H9 (cell line): ENCODE results near the gene COA1. TPM values are rescaled to one million over a fixed set of nuclear protein-coding genes. Genes with fewer than 3 reads are reported as not detected.

Source experiments
- DNase-seq: peaks from one replicate; pipeline ENCODE4 v3.0.0-alpha.2; 2017
- H2AFZ ChIP-seq: one replicate; pipeline ENCODE4 v1.6.1; 2013; ENCODE audit warnings: mild to moderate bottlenecking, low read length, control low read depth, moderate library complexity
- H2AK5ac ChIP-seq: 2 replicates; pipeline ENCODE4 v1.6.1; 2013; ENCODE audit warnings: low read length, control low read depth, mixed read lengths; ENCODE audit not compliant: insufficient read length
- H2BK120ac ChIP-seq: one replicate; pipeline ENCODE4 v1.6.1; 2013; ENCODE audit warnings: low read depth, mild to moderate bottlenecking, low read length, control low read depth, inconsistent platforms; ENCODE audit not compliant: poor library complexity, severe bottlenecking
- H2BK12ac ChIP-seq: 2 replicates; pipeline ENCODE4 v1.6.1; 2013; ENCODE audit warnings: low read length, control low read depth, mixed read lengths, low read depth; ENCODE audit not compliant: insufficient read length
- H2BK15ac ChIP-seq: 2 replicates; pipeline ENCODE4 v1.6.1; 2013; ENCODE audit warnings: low read depth, low read length, control low read depth
- H2BK20ac ChIP-seq: one replicate; pipeline ENCODE4 v1.6.1; 2013; ENCODE audit warnings: low read depth, mild to moderate bottlenecking, low read length, control low read depth, inconsistent platforms; ENCODE audit not compliant: poor library complexity, severe bottlenecking
- H2BK5ac ChIP-seq: 2 replicates; pipeline ENCODE4 v1.6.1; 2013; ENCODE audit warnings: low read length, control low read depth, mixed read lengths; ENCODE audit not compliant: insufficient read length
- H3K14ac ChIP-seq: 2 replicates; pipeline ENCODE4 v1.6.1; 2013; ENCODE audit warnings: low read length, control low read depth; ENCODE audit not compliant: insufficient read depth
- H3K18ac ChIP-seq: 2 replicates; pipeline ENCODE4 v1.6.1; 2013; ENCODE audit warnings: low read depth, mild to moderate bottlenecking, mixed read lengths, low read length, control low read depth; ENCODE audit not compliant: insufficient read length
- H3K23ac ChIP-seq: 2 replicates; pipeline ENCODE4 v1.6.1; 2013; ENCODE audit warnings: low read length, control low read depth, mixed read lengths, low read depth; ENCODE audit not compliant: insufficient read length
- H3K23me2 ChIP-seq: 2 replicates; pipeline ENCODE4 v1.6.1; 2013; ENCODE audit warnings: low read depth, mild to moderate bottlenecking, mixed read lengths, low read length, control low read depth; ENCODE audit not compliant: insufficient read length, poor library complexity, severe bottlenecking
- H3K27ac ChIP-seq: 2 replicates; pipeline ENCODE4 v1.5.1; 2013; ENCODE audit warnings: low read length, control low read depth, mixed read lengths, low read depth; ENCODE audit not compliant: insufficient read length
- H3K27me3 ChIP-seq: 2 replicates; pipeline ENCODE4 v1.6.1; 2013; ENCODE audit warnings: low read length, control low read depth, inconsistent platforms; ENCODE audit not compliant: insufficient read depth
- H3K4ac ChIP-seq: 2 replicates; pipeline ENCODE4 v1.6.1; 2013; ENCODE audit warnings: low read depth, mild to moderate bottlenecking, control low read depth, inconsistent platforms, low read length, moderate library complexity
- H3K4me1 ChIP-seq: 2 replicates; pipeline ENCODE4 v1.6.1; 2013; ENCODE audit warnings: low read length, control low read depth, inconsistent platforms; ENCODE audit not compliant: insufficient read depth
- H3K4me2 ChIP-seq: 2 replicates; pipeline ENCODE4 v1.6.1; 2013; ENCODE audit warnings: low read length, control low read depth, mixed read lengths; ENCODE audit not compliant: insufficient read length, insufficient read depth
- H3K56ac ChIP-seq: 2 replicates; pipeline ENCODE4 v1.6.1; 2013; ENCODE audit warnings: low read depth, mild to moderate bottlenecking, mixed read lengths, low read length, control low read depth; ENCODE audit not compliant: insufficient read length
- H3K79me1 ChIP-seq: 2 replicates; pipeline ENCODE4 v1.6.1; 2013; ENCODE audit warnings: low read depth, mild to moderate bottlenecking, moderate library complexity, low read length, control low read depth, inconsistent platforms; ENCODE audit not compliant: insufficient read depth, poor library complexity, severe bottlenecking
- H3K79me2 ChIP-seq: 2 replicates; pipeline ENCODE4 v1.6.1; 2013; ENCODE audit warnings: low read length, control low read depth, inconsistent platforms; ENCODE audit not compliant: insufficient read depth
- H3K9ac ChIP-seq: 2 replicates; pipeline ENCODE4 v1.6.1; 2013; ENCODE audit warnings: low read length, control low read depth, mixed read lengths; ENCODE audit not compliant: insufficient read length; ENCODE audit errors: extremely low read depth
- H3K9me3 ChIP-seq: one replicate; pipeline ENCODE4 v1.6.1; 2013; ENCODE audit warnings: low read depth, low read length, inconsistent platforms; ENCODE audit not compliant: control insufficient read depth
- H3T11ph ChIP-seq: one replicate; pipeline ENCODE4 v1.6.1; 2013; ENCODE audit warnings: mild to moderate bottlenecking, low read length, control low read depth, inconsistent platforms
- H4K20me1 ChIP-seq: one replicate; pipeline ENCODE4 v1.6.1; 2013; ENCODE audit not compliant: control insufficient read depth, insufficient read length, insufficient read depth
- H4K5ac ChIP-seq: 2 replicates; pipeline ENCODE4 v1.6.1; 2013; ENCODE audit warnings: low read depth, mild to moderate bottlenecking, mixed read lengths, low read length, control low read depth; ENCODE audit not compliant: insufficient read length
- H4K8ac ChIP-seq: replicated peaks from 2 replicates; pipeline ENCODE4 v1.6.1; 2013; ENCODE audit warnings: low read length, control low read depth, mixed read lengths, low read depth; ENCODE audit not compliant: insufficient read length
- H4K91ac ChIP-seq: 2 replicates; pipeline ENCODE4 v1.6.1; 2013; ENCODE audit warnings: low read depth, mild to moderate bottlenecking, moderate library complexity, mixed read lengths, low read length, control low read depth; ENCODE audit not compliant: insufficient read length
- H3K27ac Mint-ChIP-seq, 3 experiments: 2 replicates in 2 of 3; 3 replicates in 1 of 3; pipeline ENCODE4 v1.8.0; 2020 to 2021; ENCODE audit warnings: mixed read lengths in 3 of 3, mild to moderate bottlenecking in 1 of 3, moderate library complexity in 1 of 3
- H3K27me3 Mint-ChIP-seq: 2 replicates; pipeline ENCODE4 v1.8.0; 2021; ENCODE audit warnings: low read depth, mild to moderate bottlenecking, moderate library complexity, mixed read lengths
- H3K36me3 Mint-ChIP-seq, 3 experiments: 2 replicates in 2 of 3; 3 replicates in 1 of 3; pipeline ENCODE4 v1.8.0; 2020 to 2021; ENCODE audit warnings: low read depth in 3 of 3, mixed read lengths in 3 of 3; ENCODE audit not compliant: insufficient read depth in 1 of 3
- H3K4me1 Mint-ChIP-seq, 2 experiments: 2 replicates each; pipeline ENCODE4 v1.8.0; 2020; ENCODE audit warnings: mixed read lengths in 2 of 2
- H3K4me3 Mint-ChIP-seq, 2 experiments: 2 replicates in 1 of 2; 3 replicates in 1 of 2; pipeline ENCODE4 v1.8.0; 2020 to 2021; ENCODE audit warnings: mild to moderate bottlenecking in 2 of 2, mixed read lengths in 2 of 2, moderate library complexity in 1 of 2
- H3K9me3 Mint-ChIP-seq, 2 experiments: 2 replicates in 1 of 2; 3 replicates in 1 of 2; pipeline ENCODE4 v1.8.0; 2020; ENCODE audit warnings: mild to moderate bottlenecking in 2 of 2, mixed read lengths in 2 of 2, moderate library complexity in 1 of 2
- WGBS: extraction: QIAGEN DNeasy Blood & Tissue Kit; methylation state at CpG from one replicate; pipeline ENCODE4 v1.1.7; 2013; ENCODE audit warnings: missing lambda C conversion rate, low lambda C conversion rate, mixed read lengths; ENCODE audit not compliant: insufficient read length; ENCODE audit errors: extremely low coverage; 5-methylcytosine and 5-hydroxymethylcytosine counted together
- total RNA-seq: library from RNA; stranded (reverse); gene quantifications from 2 replicates; pipeline ENCODE4 v1.2.1, GENCODE V29; 2021
- TF ChIP-seq, protein P1 (sequence below): fragments of 200-600 bp; sonication (generic); conservative IDR thresholded peaks from 3 replicates; pipeline ENCODE4 v1.8.0; 2021; ENCODE audit warnings: antibody characterized with exemption, mild to moderate bottlenecking

COA1 gene
- total RNA-seq, 1 experiment from 2014 or later: 138 TPM

DNA sequence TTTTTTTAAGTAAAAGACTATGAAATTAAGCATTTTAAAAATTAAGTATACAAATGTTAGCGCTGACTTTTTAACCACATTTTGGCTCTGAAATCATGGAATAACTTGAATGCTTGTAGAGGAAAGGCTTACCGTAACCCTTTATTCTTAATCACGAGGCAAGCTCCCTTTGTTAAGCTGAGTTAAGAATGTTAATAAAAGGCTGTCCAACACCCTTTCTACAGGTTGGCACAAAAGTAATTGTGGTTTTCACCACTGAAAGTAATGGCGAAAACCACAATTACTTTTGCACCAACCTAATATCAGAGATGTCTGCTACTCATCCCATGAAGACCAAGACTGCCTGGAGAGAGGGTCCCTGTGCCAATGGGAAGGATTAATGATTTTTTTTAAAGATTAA, 75.9 kb downstream of the COA1 start:
- no peak overlapping the region for H3K4me2 ChIP-seq
- H3K27me3 ChIP-seq: no peaks in the 10 kb centered on the region
- Mint-ChIP-seq H3K4me1 (peaks cover 34 to 38% of the 10 kb centered on the region in 2 experiments), H3K27me3 (no peaks in the 10 kb centered on the region), H3K9me3 (no peaks in the 10 kb centered on the region), H3K27ac (no peak overlapping the region), H3K36me3 (peaks cover 2 to 19% (median 14%) of the 10 kb centered on the region in 3 experiments; a peak in 6 of 7 replicates), H3K4me3 (no peak overlapping the region)
- no CpG with 5 or more reads among the region's 4 CpGs for WGBS
- H3K79me1 ChIP-seq: peaks cover 5% of the 10 kb centered on the region
- H3K18ac ChIP-seq: no peak overlapping the region
- H3K4ac ChIP-seq: no peak overlapping the region
- no peak overlapping the region for H2BK12ac ChIP-seq
- no peak overlapping the region for H4K8ac ChIP-seq
- H4K20me1 ChIP-seq: no peaks in the 10 kb centered on the region
- H3K27ac ChIP-seq: no peak overlapping the region
- H3K9ac ChIP-seq: no peak overlapping the region
- H3K56ac ChIP-seq: no peak overlapping the region
- no peak overlapping the region for H3T11ph ChIP-seq
- H3K23ac ChIP-seq: no peak overlapping the region
- no peak overlapping the region for H2AFZ ChIP-seq
- no peak overlapping the region for H2AK5ac ChIP-seq
- peaks cover 11% of the 10 kb centered on the region; the same call in 1 of the 2 replicates for H3K4me1 ChIP-seq
- no peak overlapping the region for H2BK120ac ChIP-seq
- no peaks in the 10 kb centered on the region for H3K23me2 ChIP-seq
- TF ChIP-seq, protein P1, sequence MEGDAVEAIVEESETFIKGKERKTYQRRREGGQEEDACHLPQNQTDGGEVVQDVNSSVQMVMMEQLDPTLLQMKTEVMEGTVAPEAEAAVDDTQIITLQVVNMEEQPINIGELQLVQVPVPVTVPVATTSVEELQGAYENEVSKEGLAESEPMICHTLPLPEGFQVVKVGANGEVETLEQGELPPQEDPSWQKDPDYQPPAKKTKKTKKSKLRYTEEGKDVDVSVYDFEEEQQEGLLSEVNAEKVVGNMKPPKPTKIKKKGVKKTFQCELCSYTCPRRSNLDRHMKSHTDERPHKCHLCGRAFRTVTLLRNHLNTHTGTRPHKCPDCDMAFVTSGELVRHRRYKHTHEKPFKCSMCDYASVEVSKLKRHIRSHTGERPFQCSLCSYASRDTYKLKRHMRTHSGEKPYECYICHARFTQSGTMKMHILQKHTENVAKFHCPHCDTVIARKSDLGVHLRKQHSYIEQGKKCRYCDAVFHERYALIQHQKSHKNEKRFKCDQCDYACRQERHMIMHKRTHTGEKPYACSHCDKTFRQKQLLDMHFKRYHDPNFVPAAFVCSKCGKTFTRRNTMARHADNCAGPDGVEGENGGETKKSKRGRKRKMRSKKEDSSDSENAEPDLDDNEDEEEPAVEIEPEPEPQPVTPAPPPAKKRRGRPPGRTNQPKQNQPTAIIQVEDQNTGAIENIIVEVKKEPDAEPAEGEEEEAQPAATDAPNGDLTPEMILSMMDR: no peak
- no peak overlapping the region for H3K14ac ChIP-seq
- H3K9me3 ChIP-seq: no peaks in the 10 kb centered on the region
- H2BK5ac ChIP-seq: no peak overlapping the region
- H2BK15ac ChIP-seq: no peak overlapping the region
- no peaks in the 10 kb centered on the region; the same call in 1 of the 2 replicates for H3K79me2 ChIP-seq
- H4K5ac ChIP-seq: no peak overlapping the region
- H4K91ac ChIP-seq: no peak overlapping the region
- no peak overlapping the region for H2BK20ac ChIP-seq
- DNase-seq: no peak
